ENCODE data around the gene LIMS4. TPM values are rescaled to one million over a fixed set of nuclear protein-coding genes. Genes with fewer than 3 reads are reported as not detected.
A peak's percentile ranks its signal among the peaks of the same experiment; 100 is the strongest.
"Not testable (repeated sequence)": the region's sequence is repeated elsewhere in the genome, so short reads cannot be mapped to it uniquely, and the experiment has no call there.

Gene LIMS4
- total RNA-seq (1 to 10 TPM; 1.6 to 6.4 (median 5.2) TPM), polyA plus RNA-seq (10 to 100 TPM in 1 of 3 donors, 1 to 10 TPM in 1, not detected in 1; 1.7 to 16.9 TPM)
- long read RNA-seq, donor 1: 0 reads
- long read RNA-seq, donor 2: 0 reads

GRCh38 chr2:110472171-110473058 is at the start of gene LIMS4:
Gene LIMS4, minus strand, starts transcription at chr2:110472816. Its CDS starts 38 bp downstream, at chr2:110472778.
- H3K36me3 ChIP-seq (ENCODE audit: insufficient read depth in 1 of 2, low read depth in 1 of 2); H3K4me3 ChIP-seq; H3K9me3 ChIP-seq; intact Hi-C loops (cut with DNase I); H3K4me1 ChIP-seq; H3K27ac ChIP-seq; DNase-seq; H3K27me3 ChIP-seq (ENCODE audit: insufficient read depth in 3 of 3, low read length in 2 of 3): not testable (repeated sequence)
- WGBS, 3 donors: no CpG with 5 or more reads among the region's 29 CpGs
- ATAC-seq: peak; percentile 76 to 88 (median 84)

- intact Hi-C loops (cut with DNase I); H3K27me3 ChIP-seq (ENCODE audit: insufficient read depth in 3 of 3, low read length in 2 of 3); H3K36me3 ChIP-seq (ENCODE audit: insufficient read depth in 1 of 2, low read depth in 1 of 2); H3K9me3 ChIP-seq; DNase-seq; H3K27ac ChIP-seq; H3K4me1 ChIP-seq; H3K4me3 ChIP-seq: not testable (repeated sequence)
- peak; percentile 47 to 62 (median 50) for ATAC-seq
- WGBS, 3 donors: no CpG with 5 or more reads among the region's 8 CpGs
Observed at GRCh38 chr2:110499755-110500377, 27.2 kb upstream of the LIMS4 start.

- intact Hi-C loops (cut with DNase I); ATAC-seq; H3K4me1 ChIP-seq; H3K36me3 ChIP-seq (ENCODE audit: insufficient read depth in 1 of 2, low read depth in 1 of 2); H3K4me3 ChIP-seq; H3K27ac ChIP-seq; H3K27me3 ChIP-seq (ENCODE audit: insufficient read depth in 3 of 3, low read length in 2 of 3); DNase-seq; H3K9me3 ChIP-seq: not testable (repeated sequence)
- no CpG with 5 or more reads among the region's 6 CpGs for whole genome bisulfite sequencing, 3 donors
Observed at GRCh38 chr2:110496027-110496426, 23.4 kb upstream of the LIMS4 start.

GRCh38 chr2:110494488-110494887 is 21.9 kb upstream of the LIMS4 start:
- intact Hi-C loops (cut with DNase I): not testable (repeated sequence)

GRCh38 chr2:110488991-110489390 is 16.4 kb upstream of the LIMS4 start:
- intact Hi-C loops (cut with DNase I); H3K4me1 ChIP-seq; H3K4me3 ChIP-seq; H3K9me3 ChIP-seq; H3K36me3 ChIP-seq (ENCODE audit: insufficient read depth in 1 of 2, low read depth in 1 of 2); DNase-seq; H3K27me3 ChIP-seq (ENCODE audit: insufficient read depth in 3 of 3, low read length in 2 of 3); ATAC-seq; H3K27ac ChIP-seq: not testable (repeated sequence)
- WGBS, 3 donors: no CpG with 5 or more reads among the region's 1 CpG

More at GRCh38 chr2:110494488-110494887, 21.9 kb upstream of the LIMS4 start:
- not testable (repeated sequence) for H3K4me1 ChIP-seq; H3K27me3 ChIP-seq (ENCODE audit: insufficient read depth in 3 of 3, low read length in 2 of 3); ATAC-seq; H3K9me3 ChIP-seq; H3K4me3 ChIP-seq; H3K27ac ChIP-seq; DNase-seq; H3K36me3 ChIP-seq (ENCODE audit: insufficient read depth in 1 of 2, low read depth in 1 of 2)
- no CpG with 5 or more reads among the region's 3 CpGs for WGBS, 3 donors

GRCh38 chr2:110482697-110483096 is 10.1 kb upstream of the LIMS4 start:
- H3K27ac ChIP-seq; H3K4me1 ChIP-seq; H3K27me3 ChIP-seq (ENCODE audit: insufficient read depth in 3 of 3, low read length in 2 of 3); ATAC-seq; DNase-seq; H3K36me3 ChIP-seq (ENCODE audit: insufficient read depth in 1 of 2, low read depth in 1 of 2); H3K4me3 ChIP-seq; H3K9me3 ChIP-seq; intact Hi-C loops (cut with DNase I): not testable (repeated sequence)
- no CpG with 5 or more reads among the region's 4 CpGs for WGBS, 3 donors

GRCh38 chr2:110481200-110481599 is 8.6 kb upstream of the LIMS4 start:
- WGBS, 3 donors: no CpG with 5 or more reads among the region's 3 CpGs
- intact Hi-C loops (cut with DNase I): not testable (repeated sequence)

GRCh38 chr2:110480084-110480483 is 7.5 kb upstream of the LIMS4 start:
- no CpG with 5 or more reads among the region's 4 CpGs for WGBS, 3 donors
- H3K27me3 ChIP-seq (ENCODE audit: insufficient read depth in 3 of 3, low read length in 2 of 3); intact Hi-C loops (cut with DNase I): not testable (repeated sequence)

More at GRCh38 chr2:110481200-110481599, 8.6 kb upstream of the LIMS4 start:
- not testable (repeated sequence) for H3K4me1 ChIP-seq; H3K27me3 ChIP-seq (ENCODE audit: insufficient read depth in 3 of 3, low read length in 2 of 3); H3K4me3 ChIP-seq; H3K9me3 ChIP-seq; H3K27ac ChIP-seq; H3K36me3 ChIP-seq (ENCODE audit: insufficient read depth in 1 of 2, low read depth in 1 of 2); ATAC-seq; DNase-seq

GRCh38 chr2:110477370-110477769 is 4.8 kb upstream of the LIMS4 start:
- intact Hi-C loops (cut with DNase I); H3K36me3 ChIP-seq (ENCODE audit: insufficient read depth in 1 of 2, low read depth in 1 of 2); H3K4me3 ChIP-seq; ATAC-seq; H3K27me3 ChIP-seq (ENCODE audit: insufficient read depth in 3 of 3, low read length in 2 of 3); H3K4me1 ChIP-seq; DNase-seq; H3K27ac ChIP-seq; H3K9me3 ChIP-seq: not testable (repeated sequence)
- no CpG with 5 or more reads among the region's 7 CpGs for WGBS, 3 donors

More at GRCh38 chr2:110480084-110480483, 7.5 kb upstream of the LIMS4 start:
- not testable (repeated sequence) for H3K9me3 ChIP-seq; H3K4me1 ChIP-seq; H3K27ac ChIP-seq; DNase-seq; ATAC-seq; H3K36me3 ChIP-seq (ENCODE audit: insufficient read depth in 1 of 2, low read depth in 1 of 2); H3K4me3 ChIP-seq

GRCh38 chr2:110476952-110477351 is 4.3 kb upstream of the LIMS4 start:
- H3K36me3 ChIP-seq (ENCODE audit: insufficient read depth in 1 of 2, low read depth in 1 of 2); ATAC-seq; H3K4me3 ChIP-seq; H3K27ac ChIP-seq; intact Hi-C loops (cut with DNase I); H3K27me3 ChIP-seq (ENCODE audit: insufficient read depth in 3 of 3, low read length in 2 of 3); DNase-seq; H3K4me1 ChIP-seq; H3K9me3 ChIP-seq: not testable (repeated sequence)
- no CpG with 5 or more reads among the region's 6 CpGs for WGBS, 3 donors

- H3K27me3 ChIP-seq (ENCODE audit: insufficient read depth in 3 of 3, low read length in 2 of 3); ATAC-seq; H3K27ac ChIP-seq; H3K4me1 ChIP-seq; H3K9me3 ChIP-seq; DNase-seq; H3K4me3 ChIP-seq; intact Hi-C loops (cut with DNase I); H3K36me3 ChIP-seq (ENCODE audit: insufficient read depth in 1 of 2, low read depth in 1 of 2): not testable (repeated sequence)
- WGBS, 3 donors: no CpG with 5 or more reads among the region's 3 CpGs
Observed at GRCh38 chr2:110475627-110476359, 3.2 kb upstream of the LIMS4 start.

Data from psoas muscle (tissue), 8 donors.